Measurements from ENCODE around the gene OSBPL5. TPM values are rescaled to one million over a fixed set of nuclear protein-coding genes. Genes with fewer than 3 reads are reported as not detected.

OSBPL5 gene
- total RNA-seq, 3 donors from 2014 or later (not counting 1 experiment from before 2014, with no cell fraction given), result 375 to 522 (median 377) TPM

DNA sequence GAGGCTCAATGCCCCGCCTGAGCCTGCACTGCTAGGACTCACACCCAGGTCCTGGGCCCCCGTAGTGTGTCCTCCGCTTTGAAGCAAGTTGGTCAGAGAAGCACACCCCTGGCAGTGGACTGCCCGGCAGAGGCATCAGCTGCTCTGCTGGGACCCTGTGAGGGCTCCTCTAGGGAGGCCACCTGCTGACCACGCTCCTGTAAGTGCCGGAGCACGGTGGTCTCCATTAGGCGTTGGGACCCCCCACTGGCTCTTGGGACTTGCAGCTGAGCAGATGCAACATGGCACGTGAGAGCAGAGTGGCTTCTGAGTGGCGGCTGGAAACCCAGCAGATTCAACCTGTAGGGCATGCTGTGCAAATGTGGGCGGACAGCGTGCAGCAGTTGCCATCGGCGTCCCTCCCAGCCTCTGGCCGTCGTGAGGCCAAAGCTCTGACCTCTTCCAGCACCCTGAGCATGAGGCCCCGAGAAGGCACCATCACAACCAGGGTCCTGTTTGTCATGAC lies 36.6 kb upstream of the OSBPL5 start:
- Mint-ChIP-seq H3K4me1 (peaks cover 15 to 19% of the 10 kb centered on the region in 2 donors), H3K4me3 (no peak overlapping the region), H3K36me3 (no peaks in the 10 kb centered on the region), H3K27me3 (ENCODE audit: low read depth in 2 of 2) (peaks cover 0 to 22% of the 10 kb centered on the region in 2 donors), H3K27ac (no peak overlapping the region), H3K9me3 (no peaks in the 10 kb centered on the region)
- Histone ChIP-seq H3K9me3 (ENCODE audit: control insufficient read depth, insufficient read depth, low read length) (no peaks in the 10 kb centered on the region), H3K27ac (ENCODE audit: low read length) (no peak overlapping the region), H3K4me1 (ENCODE audit: control insufficient read depth, insufficient read depth, low read length) (peaks cover 56% of the 10 kb centered on the region), H3K27me3 (ENCODE audit: control insufficient read depth, insufficient read depth, low read length) (peaks cover 31% of the 10 kb centered on the region), H3K36me3 (ENCODE audit: control insufficient read depth, insufficient read depth, low read length) (no peaks in the 10 kb centered on the region), H3K4me3 (ENCODE audit: low read length) (no peak overlapping the region)
- TF ChIP-seq, protein P1, sequence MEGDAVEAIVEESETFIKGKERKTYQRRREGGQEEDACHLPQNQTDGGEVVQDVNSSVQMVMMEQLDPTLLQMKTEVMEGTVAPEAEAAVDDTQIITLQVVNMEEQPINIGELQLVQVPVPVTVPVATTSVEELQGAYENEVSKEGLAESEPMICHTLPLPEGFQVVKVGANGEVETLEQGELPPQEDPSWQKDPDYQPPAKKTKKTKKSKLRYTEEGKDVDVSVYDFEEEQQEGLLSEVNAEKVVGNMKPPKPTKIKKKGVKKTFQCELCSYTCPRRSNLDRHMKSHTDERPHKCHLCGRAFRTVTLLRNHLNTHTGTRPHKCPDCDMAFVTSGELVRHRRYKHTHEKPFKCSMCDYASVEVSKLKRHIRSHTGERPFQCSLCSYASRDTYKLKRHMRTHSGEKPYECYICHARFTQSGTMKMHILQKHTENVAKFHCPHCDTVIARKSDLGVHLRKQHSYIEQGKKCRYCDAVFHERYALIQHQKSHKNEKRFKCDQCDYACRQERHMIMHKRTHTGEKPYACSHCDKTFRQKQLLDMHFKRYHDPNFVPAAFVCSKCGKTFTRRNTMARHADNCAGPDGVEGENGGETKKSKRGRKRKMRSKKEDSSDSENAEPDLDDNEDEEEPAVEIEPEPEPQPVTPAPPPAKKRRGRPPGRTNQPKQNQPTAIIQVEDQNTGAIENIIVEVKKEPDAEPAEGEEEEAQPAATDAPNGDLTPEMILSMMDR (IDR thresholded peaks at IDR 0.05), result no peak
- intact Hi-C loops (cut with micrococcal nuclease), result no loop called here
- DNase-seq (no peak), ATAC-seq (no peak)
- 87% methylated on average over 17 of the region's 17 CpGs for WGBS (ENCODE audit: insufficient coverage)

DNA sequence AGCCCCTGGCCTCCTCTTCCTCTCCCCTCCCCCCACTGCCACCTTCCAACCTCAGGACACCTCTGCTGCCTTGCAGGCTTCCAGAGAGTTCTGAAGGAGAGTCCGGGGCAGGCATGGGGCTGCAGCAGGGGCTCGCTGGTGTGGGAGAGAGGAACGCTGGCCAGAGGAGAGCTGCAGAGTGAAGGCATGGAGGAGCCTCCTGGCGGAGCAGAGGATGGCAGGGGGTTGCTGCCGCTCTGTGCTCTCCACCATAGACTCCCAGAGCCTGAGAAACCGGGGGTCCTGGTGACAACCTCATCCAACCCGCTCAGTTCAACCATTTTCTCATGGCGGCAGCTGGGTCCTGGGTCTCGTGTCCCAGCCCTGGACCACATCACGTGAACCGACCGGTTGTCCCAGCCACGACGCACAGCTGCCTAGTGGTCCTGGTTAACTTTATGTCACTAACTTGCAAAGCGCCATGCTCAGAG lies 36.0 kb upstream of the OSBPL5 start:
- Histone ChIP-seq H3K27ac (ENCODE audit: low read length) (no peak overlapping the region), H3K27me3 (ENCODE audit: control insufficient read depth, insufficient read depth, low read length) (peaks cover 31% of the 10 kb centered on the region), H3K4me3 (ENCODE audit: low read length) (no peak overlapping the region), H3K9me3 (ENCODE audit: control insufficient read depth, insufficient read depth, low read length) (no peaks in the 10 kb centered on the region), H3K36me3 (ENCODE audit: control insufficient read depth, insufficient read depth, low read length) (no peaks in the 10 kb centered on the region), H3K4me1 (ENCODE audit: control insufficient read depth, insufficient read depth, low read length) (peaks cover 53% of the 10 kb centered on the region)
- Mint-ChIP-seq H3K36me3 (no peaks in the 10 kb centered on the region), H3K27me3 (ENCODE audit: low read depth in 2 of 2) (peaks cover 0 to 22% of the 10 kb centered on the region in 2 donors), H3K9me3 (no peaks in the 10 kb centered on the region), H3K27ac (no peak overlapping the region), H3K4me1 (peaks cover 15 to 19% of the 10 kb centered on the region in 2 donors), H3K4me3 (no peak overlapping the region)
- WGBS (ENCODE audit: insufficient coverage), result 87% methylated on average over 15 of the region's 15 CpGs
- ATAC-seq, result no peak
- DNase-seq, result no peak
- intact Hi-C loops (cut with micrococcal nuclease), result no loop called here
- TF ChIP-seq, protein P1 (IDR thresholded peaks at IDR 0.05), result no peak

DNA sequence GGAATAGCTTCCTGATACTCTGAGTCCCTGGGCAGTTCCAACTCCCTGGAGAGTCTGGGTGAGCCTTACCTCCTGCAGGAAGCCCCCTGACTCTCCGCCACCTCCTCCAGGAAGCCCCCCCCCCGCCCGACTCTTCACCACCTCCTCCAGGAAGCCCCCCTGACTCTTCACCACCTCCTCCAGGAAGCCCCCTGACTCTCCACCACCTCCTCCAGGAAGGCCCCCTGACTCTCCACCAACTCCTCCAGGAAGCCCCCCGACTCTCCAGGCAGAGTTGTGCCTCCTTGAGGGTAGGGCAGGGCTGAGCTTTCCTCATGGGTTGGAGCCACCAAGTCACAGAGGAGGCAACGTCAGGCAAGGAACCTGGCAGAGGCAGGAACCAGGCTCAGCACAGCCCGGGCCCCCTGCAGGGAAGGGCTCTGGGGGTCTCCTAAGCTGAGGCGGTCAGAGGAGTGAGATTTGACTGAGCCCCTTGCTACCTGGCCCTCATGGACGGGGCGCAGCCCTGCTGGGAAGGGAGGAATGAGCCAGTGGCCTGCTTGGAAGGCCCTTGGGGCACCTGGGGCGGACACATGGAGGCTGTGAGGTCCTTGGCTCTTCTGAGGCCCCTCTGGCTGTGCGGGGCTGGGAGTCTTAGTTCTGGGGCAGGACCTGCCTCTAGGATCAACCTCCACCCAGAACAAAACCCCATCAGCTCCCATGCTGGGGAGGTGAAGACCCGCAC lies 35.4 kb upstream of the OSBPL5 start:
- H3K27ac Mint-ChIP-seq, result no peak overlapping the region
- intact Hi-C loops (cut with micrococcal nuclease), result no loop called here
- TF ChIP-seq, protein P1 (IDR thresholded peaks at IDR 0.05), result no peak

More for the DNA sequence above, 35.4 kb upstream of the OSBPL5 start:
- no peaks in the 10 kb centered on the region for H3K36me3 ChIP-seq (ENCODE audit: control insufficient read depth, insufficient read depth, low read length)
- Mint-ChIP-seq H3K4me3 (no peak overlapping the region), H3K27me3 (ENCODE audit: low read depth in 2 of 2) (peaks cover 0 to 25% of the 10 kb centered on the region in 2 donors), H3K4me1 (peaks cover 15 to 16% of the 10 kb centered on the region in 2 donors), H3K9me3 (no peaks in the 10 kb centered on the region), H3K36me3 (no peaks in the 10 kb centered on the region)
- peaks cover 47% of the 10 kb centered on the region for H3K4me1 ChIP-seq (ENCODE audit: control insufficient read depth, insufficient read depth, low read length)
- H3K9me3 ChIP-seq (ENCODE audit: control insufficient read depth, insufficient read depth, low read length), result no peaks in the 10 kb centered on the region
- DNase-seq (no peak), ATAC-seq (no peak)
- 73% methylated on average over 10 of the region's 12 CpGs for WGBS (ENCODE audit: insufficient coverage)
- H3K27me3 ChIP-seq (ENCODE audit: control insufficient read depth, insufficient read depth, low read length), result peaks cover 31% of the 10 kb centered on the region
- H3K27ac ChIP-seq (ENCODE audit: low read length), result no peak overlapping the region
- H3K4me3 ChIP-seq (ENCODE audit: low read length), result no peak overlapping the region
